Activated naive CD4-positive, alpha-beta T cell treated with anti-CD3 and anti-CD28 coated beads, Interleukin-2, amount 50 U/mL, for 16 hours (primary cell): Measurements from ENCODE around the gene RAD51B.

Experiments
- DNase-seq: peaks from one replicate; pipeline ENCODE4 v3.0.0-alpha.2; 2020

RAD51B gene

GRCh38 chr14:68775614-68776126, 956.1 kb downstream of the RAD51B start:
- no peak for DNase-seq

GRCh38 chr14:68777644-68778043, 958.1 kb downstream of the RAD51B start:
- DNase-seq = no peak
